CD14-positive monocyte (primary cell): Measurements from ENCODE around the gene CFAP57. TPM values are rescaled to one million over a fixed set of nuclear protein-coding genes. Genes with fewer than 3 reads are reported as not detected.

Source experiments
- DNase-seq, 3 donors: peaks; one replicate each; pipeline ENCODE4 v3.0.0-alpha.2; 2011 to 2022
- H2AFZ ChIP-seq: 2 replicates; pipeline ENCODE4 v1.6.0; 2012; ENCODE audit warnings: mild to moderate bottlenecking, low read depth, low read length, inconsistent platforms; ENCODE audit not compliant: insufficient read depth, poor library complexity, severe bottlenecking
- H3K27ac ChIP-seq, 2 donors: 1 replicate in 1 of 2; 2 replicates in 1 of 2; pipeline ENCODE4 v1.5.1; 2012 to 2013; ENCODE audit warnings: low read length in 2 of 2, control low read depth in 1 of 2, inconsistent platforms in 1 of 2, low read depth in 1 of 2, mild to moderate bottlenecking in 1 of 2
- H3K27me3 ChIP-seq, 2 donors: one replicate each; pipeline versions ENCODE4 v1.6.0 to v1.6.1; 2011 to 2013; ENCODE audit warnings: low read length in 2 of 2; ENCODE audit not compliant: control insufficient read depth in 2 of 2, insufficient read depth in 2 of 2
- H3K36me3 ChIP-seq, 2 donors: replicated peaks in 1 of 2; 1 replicate in 1 of 2; 2 replicates in 1 of 2; pipeline versions ENCODE4 v1.5.1 to v1.6.1; 2012 to 2013; ENCODE audit warnings: low read length in 2 of 2, control low read depth in 1 of 2, inconsistent platforms in 1 of 2, mild to moderate bottlenecking in 1 of 2; ENCODE audit not compliant: insufficient read depth in 2 of 2, control insufficient read depth in 1 of 2
- H3K4me1 ChIP-seq, 2 donors: 1 replicate in 1 of 2; 2 replicates in 1 of 2; pipeline versions ENCODE4 v1.5.1 to v1.6.1; 2012 to 2013; ENCODE audit warnings: low read length in 2 of 2, control low read depth in 1 of 2, inconsistent platforms in 1 of 2, mild to moderate bottlenecking in 1 of 2, moderate library complexity in 1 of 2; ENCODE audit not compliant: insufficient read depth in 2 of 2, control insufficient read depth in 1 of 2
- H3K4me2 ChIP-seq: replicated peaks from 2 replicates; pipeline ENCODE3; 2012; ENCODE audit warnings: low read length, moderate library complexity, mild to moderate bottlenecking; ENCODE audit not compliant: poor library complexity, severe bottlenecking; ENCODE audit errors: extremely low read depth
- H3K4me3 ChIP-seq, 3 experiments: fragments of 200-600 bp in 1 of 3; sonication (generic) in 1 of 3; replicated peaks in 1 of 3; 1 replicate in 2 of 3; 2 replicates in 1 of 3; pipeline ENCODE4 v1.5.1; 2011 to 2013; ENCODE audit warnings: low read length in 3 of 3, mild to moderate bottlenecking in 3 of 3, control low read depth in 2 of 3, low read depth in 2 of 3, inconsistent platforms in 1 of 3, moderate library complexity in 1 of 3
- H3K79me2 ChIP-seq: 2 replicates; pipeline ENCODE4 v1.6.0; 2012; ENCODE audit warnings: mild to moderate bottlenecking, control low read depth, inconsistent platforms, low read length, moderate library complexity; ENCODE audit not compliant: insufficient read depth
- H3K9ac ChIP-seq: 2 replicates; pipeline ENCODE4 v1.6.0; 2017; ENCODE audit warnings: low read length, mild to moderate bottlenecking; ENCODE audit not compliant: insufficient read depth, poor library complexity, severe bottlenecking
- H3K9me3 ChIP-seq, 2 donors: replicated peaks in 1 of 2; 1 replicate in 1 of 2; 2 replicates in 1 of 2; pipeline versions ENCODE4 v1.5.1 to v1.6.1; 2012 to 2013; ENCODE audit warnings: low read length in 2 of 2, control low read depth in 1 of 2; ENCODE audit not compliant: control insufficient read depth in 1 of 2, insufficient read depth in 1 of 2
- H4K20me1 ChIP-seq: 2 replicates; pipeline ENCODE4 v1.6.0; 2012; ENCODE audit warnings: mild to moderate bottlenecking, low read length, control low read depth, moderate library complexity; ENCODE audit not compliant: insufficient read depth
- H3K27ac Mint-ChIP-seq, 7 donors: one replicate each; pipeline ENCODE4 v1.8.0; 2020; ENCODE audit warnings: mild to moderate bottlenecking in 7 of 7, mixed read lengths in 7 of 7, moderate library complexity in 6 of 7, inconsistent platforms in 2 of 7
- H3K27me3 Mint-ChIP-seq, 3 donors: one replicate each; pipeline ENCODE4 v1.8.0; 2021 to 2022; ENCODE audit warnings: low read depth in 3 of 3, mild to moderate bottlenecking in 3 of 3, mixed read lengths in 3 of 3, moderate library complexity in 3 of 3, inconsistent platforms in 1 of 3
- H3K36me3 Mint-ChIP-seq, 2 donors: one replicate each; pipeline ENCODE4 v1.8.0; 2020; ENCODE audit warnings: mixed read lengths in 2 of 2, inconsistent platforms in 1 of 2, mild to moderate bottlenecking in 1 of 2
- H3K4me1 Mint-ChIP-seq: one replicate; pipeline ENCODE4 v1.8.0; 2020; ENCODE audit warnings: mild to moderate bottlenecking, mixed read lengths
- H3K4me3 Mint-ChIP-seq, 2 donors: one replicate each; pipeline ENCODE4 v1.8.0; 2020; ENCODE audit warnings: mild to moderate bottlenecking in 2 of 2, mixed read lengths in 2 of 2, moderate library complexity in 1 of 2
- H3K9me3 Mint-ChIP-seq, 7 donors: one replicate each; pipeline ENCODE4 v1.8.0; 2020 to 2022; ENCODE audit warnings: mixed read lengths in 7 of 7, mild to moderate bottlenecking in 6 of 7, moderate library complexity in 6 of 7, inconsistent platforms in 2 of 7
- CTCF ChIP-seq: fragments of 200-600 bp; IDR thresholded peaks from one replicate; pipeline ENCODE4 v1.8.0; 2022; ENCODE audit warnings: antibody characterized with exemption, mild to moderate bottlenecking
- WGBS: methylation state at CpG from one replicate; pipeline ENCODE4 v1.1.5; 2013; ENCODE audit warnings: missing lambda C conversion rate; ENCODE audit not compliant: insufficient coverage; 5-methylcytosine and 5-hydroxymethylcytosine counted together
- intact Hi-C, 2 donors: fragments of 100-400 bp; cut with micrococcal nuclease; formaldehyde crosslinking; loops; one replicate each; pipeline versions ENCODE4 v1.15.0 to v1.15.1; 2023
- polyA plus RNA-seq, 3 donors: library from polyadenylated mRNA; depleted of rRNA in 1 of 3; unstranded in 2 of 3; stranded (reverse) in 1 of 3; fragments of 300-500 nt in 2 of 3; fragments of >200 nt in 1 of 3; fragmentation: Illumina TruSeq in 2 of 3; gene quantifications; 1 replicate in 2 of 3; 2 replicates in 1 of 3; pipeline ENCODE4 v1.2.3, GENCODE V29; 2012 to 2021

CFAP57 gene
- polyA plus RNA-seq, 3 donors: 0.01 to 0.05 TPM; not detected in 1

- Histone ChIP-seq H3K27me3 (no peaks in the 10 kb centered on the region), H4K20me1 (no peaks in the 10 kb centered on the region), H2AFZ (no peak overlapping the region), H3K4me3 (no peak overlapping the region), H3K36me3 (no peaks in the 10 kb centered on the region), H3K79me2 (no peaks in the 10 kb centered on the region), H3K27ac (no peak overlapping the region), H3K4me2 (no peak overlapping the region), H3K9me3 (no peaks in the 10 kb centered on the region), H3K4me1 (no peaks in the 10 kb centered on the region), H3K9ac (no peak overlapping the region)
- Mint-ChIP-seq H3K4me3 (no peak overlapping the region), H3K9me3 (peaks cover 0 to 2% (median 0%) of the 10 kb centered on the region in 7 donors), H3K36me3 (no peaks in the 10 kb centered on the region), H3K4me1 (no peaks in the 10 kb centered on the region), H3K27ac (no peak overlapping the region), H3K27me3 (peaks cover 0 to 2% (median 0%) of the 10 kb centered on the region in 3 donors)
- 50% methylated on average over 2 of the region's 7 CpGs for WGBS
- no peak for TF ChIP-seq CTCF
- intact Hi-C loops: no loop called here
- DNase-seq: no peak
These were observed 42.6 kb downstream of the CFAP57 start for GRCh38 chr1:43214501-43215444.

GRCh38 chr1:43217747-43218146, 45.6 kb downstream of the CFAP57 start:
- intact Hi-C loops: no loop called here

More at GRCh38 chr1:43217747-43218146, 45.6 kb downstream of the CFAP57 start:
- H3K4me2 ChIP-seq: no peak overlapping the region
- no peak overlapping the region for H2AFZ ChIP-seq
- H3K4me1 ChIP-seq: peaks cover 10 to 11% of the 10 kb centered on the region in 2 donors
- WGBS: 85% methylated on average over 8 of the region's 10 CpGs
- Mint-ChIP-seq H3K9me3 (no peaks in the 10 kb centered on the region), H3K4me3 (no peak overlapping the region), H3K4me1 (peaks cover 13% of the 10 kb centered on the region), H3K27ac (no peak overlapping the region), H3K27me3 (peaks cover 0 to 2% (median 2%) of the 10 kb centered on the region in 3 donors), H3K36me3 (no peaks in the 10 kb centered on the region)
- H3K9me3 ChIP-seq: no peaks in the 10 kb centered on the region
- TF ChIP-seq CTCF: no peak
- no peak overlapping the region for H3K9ac ChIP-seq
- H3K27ac ChIP-seq: no peak overlapping the region
- H3K4me3 ChIP-seq: no peak overlapping the region
- no peaks in the 10 kb centered on the region for H3K27me3 ChIP-seq
- DNase-seq: no peak
- no peaks in the 10 kb centered on the region for H3K36me3 ChIP-seq
- H4K20me1 ChIP-seq: no peaks in the 10 kb centered on the region
- H3K79me2 ChIP-seq: no peaks in the 10 kb centered on the region
